Colonic mucosa (tissue), 4 donors: ENCODE data around the gene FARS2. TPM values are rescaled to one million over a fixed set of nuclear protein-coding genes. Genes with fewer than 3 reads are reported as not detected.

Experiments
- DNase-seq: peaks from one replicate; pipeline ENCODE4 v3.0.0-alpha.2; 2020
- H3K27ac ChIP-seq: fragments of 200-600 bp; one replicate; pipeline ENCODE4 v1.8.0; 2021
- H3K27me3 ChIP-seq: fragments of 200-600 bp; one replicate; pipeline ENCODE4 v1.8.0; 2021
- H3K36me3 ChIP-seq: fragments of 200-600 bp; one replicate; pipeline ENCODE4 v1.8.0; 2021
- H3K4me1 ChIP-seq: fragments of 200-600 bp; one replicate; pipeline ENCODE4 v1.8.0; 2021; ENCODE audit warnings: mild to moderate bottlenecking
- H3K4me3 ChIP-seq: fragments of 200-600 bp; one replicate; pipeline ENCODE4 v1.8.0; 2021
- H3K9ac ChIP-seq, 2 donors: one replicate each; pipeline ENCODE4 v1.7.0; 2013; ENCODE audit warnings: control low read depth in 2 of 2, low read depth in 2 of 2, low read length in 2 of 2
- H3K9me3 ChIP-seq: fragments of 200-600 bp; one replicate; pipeline ENCODE4 v1.8.0; 2021
- CTCF ChIP-seq: fragments of 200-600 bp; IDR thresholded peaks from one replicate; pipeline ENCODE4 v1.8.0; 2022; ENCODE audit warnings: antibody characterized with exemption, mild to moderate bottlenecking
- intact Hi-C: fragments of 100-400 bp; cut with DNase I; formaldehyde crosslinking; loops from one replicate; pipeline ENCODE4 v1.14.1; 2022
- total RNA-seq, 2 donors: library from RNA; stranded (reverse); fragmentation: NEBNext Ultra II Directional in 1 of 2; extraction: Animal tissue kit (Norgen Biotek cat#: 25700) in 1 of 2; gene quantifications; one replicate each; pipeline ENCODE4 v1.2.1, GENCODE V29; 2021
- donor health status: healthy.
- donor health status: DM: no; HTN: no; CAD: no.
- donor health status: DM: no; HTN: no; CAD: no.

FARS2 gene
- total RNA-seq, 2 donors from 2014 or later: 14.7 to 23.0 TPM

DNA sequence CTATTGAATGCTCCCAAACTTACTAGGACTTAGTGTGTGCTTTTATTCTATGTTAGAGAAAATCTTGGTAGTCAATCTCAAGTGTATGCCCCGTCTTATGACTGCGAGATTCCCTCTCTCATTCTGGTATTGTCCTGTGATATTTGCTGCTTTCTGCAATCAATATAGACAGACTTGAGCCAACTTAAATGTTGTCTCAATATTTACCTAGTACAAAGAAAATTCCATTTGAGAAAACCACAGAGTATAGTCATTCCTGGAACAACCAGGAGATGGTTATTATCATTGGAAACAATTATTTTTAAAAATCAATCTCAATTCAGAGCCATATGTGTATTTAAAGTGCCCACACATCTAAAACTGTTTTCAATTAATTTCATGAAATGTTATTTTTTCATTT, 415.4 kb downstream of the FARS2 start:
- no peak for DNase-seq
- Histone ChIP-seq H3K9me3 (no peaks in the 10 kb centered on the region), H3K9ac (no peak overlapping the region), H3K4me1 (no peaks in the 10 kb centered on the region), H3K27me3 (no peaks in the 10 kb centered on the region), H3K27ac (no peak overlapping the region), H3K36me3 (no peaks in the 10 kb centered on the region), H3K4me3 (no peak overlapping the region)
- intact Hi-C loops: no loop called here
- TF ChIP-seq CTCF: no peak

DNA sequence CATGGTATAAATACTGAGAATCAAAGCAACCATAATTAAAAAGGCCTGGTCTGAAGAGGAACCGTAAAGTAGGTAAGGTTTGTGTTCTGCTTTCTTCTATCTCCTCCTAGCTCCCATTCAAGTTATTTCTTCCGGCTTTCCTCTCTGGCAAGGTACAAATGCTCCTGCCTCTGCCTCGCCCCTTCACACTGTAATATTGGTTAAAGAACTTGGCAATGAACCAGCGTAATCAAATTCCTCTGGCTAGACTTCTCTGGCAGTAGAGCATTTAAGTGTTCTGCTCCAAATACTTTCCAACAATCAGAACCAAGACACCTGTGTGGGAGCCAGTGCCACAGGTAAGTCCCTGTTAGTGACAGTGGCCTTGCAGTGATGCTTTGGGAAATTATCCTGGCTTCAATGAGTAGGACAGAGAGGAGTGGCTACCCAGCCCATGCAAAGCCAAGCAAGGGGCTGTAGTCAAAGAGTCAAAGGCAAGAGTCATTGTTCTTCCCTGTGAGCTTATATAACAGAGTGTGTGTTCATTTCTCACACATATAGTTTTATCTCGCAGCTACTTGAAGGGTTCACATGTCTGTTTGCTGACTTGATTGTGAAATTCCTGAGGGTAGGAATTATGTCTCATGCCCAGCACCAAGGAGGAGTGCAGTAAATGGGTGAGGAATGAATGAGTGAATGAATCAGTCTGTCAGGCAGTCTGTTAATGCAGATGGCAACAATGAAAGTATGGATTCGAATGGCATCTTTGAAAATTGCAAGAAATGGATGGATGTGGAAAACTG, 416.1 kb downstream of the FARS2 start:
- intact Hi-C loops: no loop called here
- no peak overlapping the region for H3K9ac ChIP-seq
- H3K27ac ChIP-seq: no peak overlapping the region
- no peaks in the 10 kb centered on the region for H3K9me3 ChIP-seq
- H3K4me1 ChIP-seq: no peaks in the 10 kb centered on the region
- no peak for DNase-seq
- H3K27me3 ChIP-seq: no peaks in the 10 kb centered on the region
- no peaks in the 10 kb centered on the region for H3K36me3 ChIP-seq
- TF ChIP-seq CTCF: no peak
- no peak overlapping the region for H3K4me3 ChIP-seq

DNA sequence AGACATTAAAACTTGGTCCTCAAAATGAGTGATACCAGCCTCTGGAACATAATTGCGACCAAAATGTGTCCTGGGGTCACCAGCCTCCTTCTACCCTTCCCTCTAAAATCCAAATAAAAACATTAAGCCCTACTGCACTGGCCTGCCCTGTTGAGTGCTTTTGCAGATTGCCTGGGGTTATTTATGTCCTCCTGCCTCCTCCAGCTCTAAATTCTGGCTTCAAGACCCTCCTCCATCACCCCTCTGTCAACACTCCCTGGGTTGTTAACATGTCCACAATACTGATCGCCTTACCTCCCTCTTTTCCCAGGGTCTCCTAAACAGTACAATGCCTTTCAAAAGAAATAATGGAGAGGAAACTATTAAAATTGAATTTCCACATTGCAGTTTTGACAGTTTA, 418.0 kb downstream of the FARS2 start:
- Histone ChIP-seq H3K9ac (no peak overlapping the region), H3K4me1 (no peaks in the 10 kb centered on the region), H3K27me3 (no peaks in the 10 kb centered on the region), H3K27ac (no peak overlapping the region), H3K4me3 (no peak overlapping the region), H3K36me3 (no peaks in the 10 kb centered on the region), H3K9me3 (no peaks in the 10 kb centered on the region)
- no peak for TF ChIP-seq CTCF
- intact Hi-C loops: no loop called here
- no peak for DNase-seq

DNA sequence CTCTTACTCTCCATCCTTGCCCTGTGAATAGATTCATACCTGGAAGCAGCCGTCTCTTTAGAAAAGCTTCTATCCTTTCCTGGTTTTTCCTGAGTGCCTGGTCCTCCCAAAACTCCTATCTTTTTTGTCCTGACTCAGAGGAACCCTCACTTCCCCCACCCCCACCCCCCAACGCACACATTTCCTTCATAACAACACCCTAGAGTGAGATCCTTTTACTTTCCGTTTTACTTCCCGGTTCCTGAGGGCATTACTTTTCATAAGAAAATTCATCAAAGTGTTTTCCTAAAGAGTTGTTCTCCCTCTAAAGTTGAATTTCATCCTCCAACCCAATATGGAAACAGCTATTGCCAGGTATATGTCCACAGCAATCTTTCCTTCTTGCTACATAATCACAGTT, 418.4 kb downstream of the FARS2 start:
- no peak overlapping the region for H3K4me3 ChIP-seq
- no peaks in the 10 kb centered on the region for H3K27me3 ChIP-seq
- no peak overlapping the region for H3K9ac ChIP-seq
- no peaks in the 10 kb centered on the region for H3K36me3 ChIP-seq
- TF ChIP-seq CTCF: no peak
- H3K27ac ChIP-seq: no peak overlapping the region
- no peaks in the 10 kb centered on the region for H3K9me3 ChIP-seq
- no peak for DNase-seq
- no peaks in the 10 kb centered on the region for H3K4me1 ChIP-seq
- intact Hi-C loops: no loop called here

DNA sequence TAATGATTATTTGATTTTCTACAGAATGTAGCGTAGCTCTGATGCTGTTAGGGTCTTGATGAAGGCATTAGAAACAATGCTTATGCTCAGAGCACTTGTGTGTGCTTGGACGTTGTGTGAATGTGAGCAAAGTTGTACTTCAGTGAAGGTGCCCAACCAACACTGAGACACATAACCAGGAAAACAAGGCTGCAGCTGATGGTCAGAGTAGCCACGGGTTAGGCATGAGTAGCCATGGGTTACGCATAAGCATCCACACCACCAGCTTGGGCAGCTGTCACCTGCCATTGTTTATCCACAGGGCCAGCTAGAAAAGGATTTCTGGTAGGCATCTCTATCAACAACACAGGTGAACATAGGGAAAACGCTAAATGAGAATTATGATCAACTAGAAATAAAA, 418.8 kb downstream of the FARS2 start:
- H3K27me3 ChIP-seq: no peaks in the 10 kb centered on the region
- no peaks in the 10 kb centered on the region for H3K4me1 ChIP-seq
- no peaks in the 10 kb centered on the region for H3K9me3 ChIP-seq
- intact Hi-C loops: no loop called here
- no peaks in the 10 kb centered on the region for H3K36me3 ChIP-seq
- H3K9ac ChIP-seq: no peak overlapping the region
- H3K4me3 ChIP-seq: no peak overlapping the region
- no peak overlapping the region for H3K27ac ChIP-seq
- DNase-seq: no peak
- no peak for TF ChIP-seq CTCF
